Activated T-cell treated with anti-CD3 and anti-CD28 coated beads for 48 hours (primary cell): ENCODE results near the gene POLE.

Experiments used
- DNase-seq: peaks from one replicate; pipeline ENCODE4 v3.0.0-alpha.2; 2020; ENCODE audit warnings: low read depth

POLE gene

DNA sequence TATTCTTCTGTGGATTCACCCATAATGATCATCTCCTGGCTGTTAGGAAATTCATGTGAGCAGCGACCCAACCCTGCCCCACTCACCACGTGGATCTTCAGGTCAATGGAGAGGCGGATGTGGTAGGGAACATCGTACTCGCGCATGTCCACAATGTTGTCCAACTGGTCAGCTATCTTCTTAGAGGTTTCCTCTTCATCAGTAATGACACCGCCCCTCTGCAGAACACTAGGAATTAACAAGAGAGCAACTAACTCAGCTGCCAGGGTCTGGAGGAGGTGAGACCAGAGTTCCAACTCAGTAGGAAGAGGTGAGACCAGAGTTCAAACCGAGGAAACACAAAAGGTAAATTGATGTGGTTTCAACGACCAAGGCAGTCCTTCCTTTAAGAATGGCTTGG lies 9.7 kb downstream of the POLE start:
- DNase-seq, result no peak

DNA sequence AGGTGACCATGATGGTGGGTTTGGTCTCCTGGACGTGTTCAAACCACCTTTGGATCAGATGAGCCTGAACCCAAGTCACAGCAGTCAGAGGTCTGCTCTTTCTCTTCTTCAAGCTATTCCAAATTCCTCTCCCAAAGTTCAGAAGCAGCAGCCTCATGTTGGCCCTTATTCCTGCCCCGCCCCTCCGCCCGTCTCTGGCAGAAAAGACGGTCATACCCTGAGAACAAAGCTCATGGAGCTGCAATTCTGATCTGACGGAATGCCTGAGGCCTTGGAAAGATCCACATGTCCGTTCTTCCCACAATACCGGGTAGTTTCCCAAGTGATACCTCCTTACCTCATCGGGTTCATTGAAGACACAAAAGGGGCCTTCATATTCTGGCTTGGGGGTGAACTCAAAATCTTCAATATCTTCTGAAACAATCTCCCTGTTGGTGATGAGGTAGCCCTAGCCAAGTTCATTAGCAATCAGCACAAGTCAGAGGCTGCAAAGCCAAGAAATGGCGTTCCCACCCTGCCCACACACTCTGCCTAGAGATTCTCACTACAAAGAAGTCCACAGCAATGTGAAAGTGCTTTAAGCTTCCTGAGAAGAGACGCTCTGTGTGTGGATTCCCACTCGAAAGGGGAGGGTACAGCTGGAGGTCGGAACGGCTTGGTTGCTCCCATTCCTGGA lies 11.2 kb downstream of the POLE start:
- no peak for DNase-seq

DNA sequence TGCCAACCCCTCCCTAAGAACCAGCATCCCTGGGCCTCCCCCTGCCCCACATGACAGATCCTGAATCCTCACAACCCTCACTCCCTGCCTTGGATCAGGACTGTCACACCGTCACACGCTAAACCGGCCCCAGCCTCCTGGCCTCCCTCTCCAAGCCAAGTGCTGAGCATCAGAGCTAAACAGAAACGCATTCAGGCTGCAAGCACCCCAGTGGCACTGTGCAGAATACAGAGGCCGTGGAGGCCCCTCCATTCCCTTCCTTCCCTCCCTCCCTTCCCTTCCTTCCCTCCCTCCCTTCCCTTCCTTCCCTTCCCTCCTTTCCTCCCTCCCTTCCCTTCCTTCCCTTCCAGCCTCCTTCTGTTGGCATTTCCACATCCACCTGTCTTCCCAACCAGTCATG lies 12.6 kb downstream of the POLE start:
- DNase-seq, result no peak

DNA sequence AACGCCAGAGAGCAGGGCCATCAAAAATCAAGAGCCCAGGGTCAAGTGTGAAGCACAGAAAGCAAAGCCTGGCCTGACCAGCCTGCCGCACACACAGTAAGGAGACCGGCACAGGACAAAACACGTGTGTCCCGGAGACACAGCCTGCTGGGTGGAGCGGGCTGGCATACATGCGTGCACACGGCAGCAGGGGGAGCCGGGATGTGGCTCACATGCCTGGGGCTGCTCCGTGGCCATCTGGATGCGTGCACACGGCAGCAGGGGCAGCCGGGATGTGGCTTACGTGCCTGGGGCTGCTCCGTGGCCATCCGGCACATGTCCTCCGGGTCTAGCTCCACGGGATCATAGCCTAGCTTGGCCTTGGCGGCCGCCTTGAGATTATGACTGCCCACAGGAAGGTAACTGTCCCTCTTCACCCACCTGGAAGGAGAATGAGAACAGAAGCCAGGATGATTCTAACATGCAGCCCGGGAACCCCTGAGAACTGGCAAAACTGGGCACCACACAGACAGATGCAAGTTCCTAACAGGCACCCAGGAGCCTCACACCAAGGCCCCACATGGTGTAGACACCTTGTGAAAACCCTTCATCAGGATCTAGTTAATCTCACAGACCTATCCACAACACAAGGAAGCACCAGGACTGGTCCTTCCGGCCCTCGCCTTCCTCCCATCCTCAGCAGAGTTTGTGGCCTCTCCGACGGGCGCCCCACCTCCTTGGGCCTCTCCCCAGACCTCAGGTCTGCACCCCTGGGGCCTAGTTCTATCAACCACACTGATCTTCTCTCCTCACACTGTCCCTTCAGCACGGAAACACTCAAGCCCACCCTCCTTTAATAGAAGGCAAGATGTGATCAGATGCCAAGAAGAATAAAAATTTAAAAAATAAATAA lies 13.6 kb downstream of the POLE start:
- DNase-seq, result no peak

DNA sequence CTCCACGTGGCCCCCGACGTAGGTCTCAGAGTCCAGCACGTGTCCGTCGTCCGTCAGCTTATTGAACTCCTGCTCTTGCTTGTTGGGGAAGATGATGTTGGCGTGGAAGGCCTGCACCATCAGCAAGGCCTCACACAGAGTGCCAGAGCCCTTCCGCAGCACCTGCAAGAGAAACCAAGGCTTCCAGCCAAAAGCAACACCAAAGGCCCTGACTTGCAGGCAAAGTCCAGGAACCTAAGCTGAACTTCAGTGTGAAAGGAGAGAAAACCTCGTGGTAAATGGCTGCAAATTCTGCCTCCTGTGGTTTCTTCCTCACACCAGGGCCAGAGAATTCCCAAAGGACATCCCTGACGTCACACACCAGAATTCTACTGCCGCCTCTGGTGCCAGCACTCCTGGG lies 14.5 kb downstream of the POLE start:
- no peak for DNase-seq

DNA sequence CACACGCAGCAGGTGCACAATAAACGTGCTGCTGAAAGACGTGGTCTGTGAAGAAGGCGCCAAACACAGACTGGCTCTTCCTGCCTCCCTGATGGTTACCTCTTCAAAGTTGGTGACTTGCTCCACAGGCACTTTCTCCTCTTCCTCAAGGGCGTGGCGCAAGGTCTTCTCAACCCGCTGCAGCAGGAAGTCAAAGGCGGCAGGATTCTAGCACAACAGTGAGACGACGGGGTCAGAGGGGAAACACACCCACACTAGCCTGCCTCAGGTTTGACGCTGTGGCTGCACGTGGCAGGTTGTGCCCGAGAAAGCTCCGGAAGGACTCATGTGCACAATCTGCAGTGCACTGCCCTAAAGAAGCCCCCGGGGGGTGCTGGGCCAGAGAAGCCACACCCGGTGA lies 15.0 kb downstream of the POLE start:
- no peak for DNase-seq

DNA sequence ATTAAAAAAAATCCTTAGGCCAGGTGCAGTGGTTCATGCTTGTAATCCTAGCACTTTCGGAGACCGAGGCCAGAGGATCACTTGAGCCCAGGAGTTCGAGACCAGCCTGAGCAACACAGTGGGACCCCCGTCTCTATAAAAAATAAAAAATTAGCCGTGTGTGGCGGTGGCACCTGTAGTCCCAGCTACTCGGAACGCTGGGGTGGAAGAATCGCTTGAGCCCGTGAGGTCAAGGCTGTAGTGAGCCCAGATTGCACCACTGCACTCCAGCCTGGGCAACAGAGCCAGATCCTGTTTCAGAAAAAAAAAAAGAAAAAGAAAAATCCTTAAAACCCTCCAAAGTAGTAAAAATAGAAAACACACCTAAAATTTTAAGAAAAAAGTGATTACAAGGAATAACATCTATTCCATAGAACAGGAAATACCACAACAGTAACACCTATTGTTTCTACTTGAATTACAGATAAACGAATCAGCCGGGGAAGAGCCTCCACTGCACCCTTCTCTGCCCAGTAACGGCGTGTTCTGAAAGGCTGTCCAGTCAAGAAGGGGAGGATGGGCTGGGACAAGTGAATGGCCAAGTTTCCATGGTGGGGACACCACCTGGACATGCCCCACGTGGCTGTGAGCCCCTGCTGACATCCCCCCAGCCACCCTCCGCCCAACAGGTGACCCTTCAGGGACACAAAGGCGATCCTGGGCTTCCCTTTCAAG lies 17.8 kb downstream of the POLE start:
- DNase-seq, result no peak

DNA sequence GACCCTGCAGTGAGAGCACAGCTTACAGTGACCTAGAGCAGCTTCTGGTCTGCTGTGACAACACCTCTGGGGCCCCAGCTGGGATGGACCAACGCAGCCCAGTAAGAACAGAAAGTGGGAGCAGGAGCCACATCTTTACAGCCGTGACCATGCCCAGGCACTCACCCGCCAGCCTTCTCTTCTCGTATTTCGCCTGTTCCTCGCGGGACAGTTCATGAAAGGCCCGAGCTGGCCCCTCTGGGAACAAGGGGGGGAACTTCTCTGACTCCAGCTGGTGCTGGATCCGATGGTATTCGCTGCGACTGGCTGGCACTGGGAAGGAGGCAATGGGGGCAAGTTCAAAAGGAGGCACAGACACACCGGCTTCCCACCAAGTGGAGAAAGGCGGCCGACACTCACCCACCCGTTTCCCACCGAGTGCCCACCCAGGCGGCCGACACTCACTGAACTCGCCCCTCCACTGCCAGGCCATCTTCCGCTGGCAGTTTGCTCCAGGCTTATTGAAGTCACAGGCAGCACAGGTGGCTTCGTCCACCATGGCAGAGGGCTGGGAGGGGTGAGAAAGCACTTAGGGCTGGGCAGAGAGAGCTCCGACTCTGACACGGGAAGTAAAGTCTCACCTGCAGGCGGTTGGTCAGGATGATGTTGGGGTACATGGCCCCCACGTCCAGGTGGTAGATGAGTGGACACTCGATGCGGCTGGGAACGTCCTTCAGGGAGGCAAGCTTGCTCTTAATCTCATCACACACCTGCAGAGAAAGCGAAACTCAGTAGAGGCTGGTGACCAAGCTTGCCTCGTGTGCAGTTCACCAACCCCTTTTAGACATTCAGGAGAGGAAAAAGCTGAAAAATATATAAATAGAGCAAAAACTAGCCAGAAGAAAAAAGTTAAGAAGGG lies 18.7 kb downstream of the POLE start:
- DNase-seq, result no peak

DNA sequence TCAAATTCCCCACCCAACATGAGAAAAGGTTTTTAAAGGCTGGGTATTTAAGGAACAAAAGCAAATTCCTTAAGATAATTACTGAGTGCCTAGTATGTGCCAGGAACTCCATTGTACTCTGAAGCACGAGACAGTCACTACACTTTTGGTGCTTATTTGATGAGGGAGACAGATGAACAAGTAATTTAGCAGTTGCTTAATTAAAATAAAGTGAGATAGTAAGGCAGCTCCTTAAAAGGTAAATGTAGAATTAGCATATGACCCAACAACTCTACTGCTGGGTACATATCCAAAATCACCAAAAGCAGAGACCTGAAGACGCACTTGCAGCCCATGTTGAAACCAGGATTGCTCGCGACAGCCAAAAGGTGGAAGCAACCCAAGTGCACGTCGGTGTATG lies 21.3 kb downstream of the POLE start:
- DNase-seq, result no peak

DNA sequence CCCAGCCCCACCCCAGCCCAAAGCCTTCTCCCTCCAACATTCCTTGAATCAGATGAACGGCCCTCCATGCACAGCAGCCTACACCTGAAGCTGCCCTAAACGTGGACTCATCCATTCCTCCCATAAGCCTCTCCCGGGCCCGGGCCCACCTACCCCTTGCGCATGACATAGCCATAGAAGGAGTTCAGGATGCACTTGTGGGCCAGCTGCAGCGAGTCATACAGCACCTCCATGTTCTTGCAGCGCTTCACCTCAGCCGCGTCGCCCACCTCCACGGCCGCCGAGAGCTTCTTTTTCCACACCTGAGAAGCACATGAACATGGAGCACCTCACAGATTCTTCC lies 22.0 kb downstream of the POLE start:
- no peak for DNase-seq

DNA sequence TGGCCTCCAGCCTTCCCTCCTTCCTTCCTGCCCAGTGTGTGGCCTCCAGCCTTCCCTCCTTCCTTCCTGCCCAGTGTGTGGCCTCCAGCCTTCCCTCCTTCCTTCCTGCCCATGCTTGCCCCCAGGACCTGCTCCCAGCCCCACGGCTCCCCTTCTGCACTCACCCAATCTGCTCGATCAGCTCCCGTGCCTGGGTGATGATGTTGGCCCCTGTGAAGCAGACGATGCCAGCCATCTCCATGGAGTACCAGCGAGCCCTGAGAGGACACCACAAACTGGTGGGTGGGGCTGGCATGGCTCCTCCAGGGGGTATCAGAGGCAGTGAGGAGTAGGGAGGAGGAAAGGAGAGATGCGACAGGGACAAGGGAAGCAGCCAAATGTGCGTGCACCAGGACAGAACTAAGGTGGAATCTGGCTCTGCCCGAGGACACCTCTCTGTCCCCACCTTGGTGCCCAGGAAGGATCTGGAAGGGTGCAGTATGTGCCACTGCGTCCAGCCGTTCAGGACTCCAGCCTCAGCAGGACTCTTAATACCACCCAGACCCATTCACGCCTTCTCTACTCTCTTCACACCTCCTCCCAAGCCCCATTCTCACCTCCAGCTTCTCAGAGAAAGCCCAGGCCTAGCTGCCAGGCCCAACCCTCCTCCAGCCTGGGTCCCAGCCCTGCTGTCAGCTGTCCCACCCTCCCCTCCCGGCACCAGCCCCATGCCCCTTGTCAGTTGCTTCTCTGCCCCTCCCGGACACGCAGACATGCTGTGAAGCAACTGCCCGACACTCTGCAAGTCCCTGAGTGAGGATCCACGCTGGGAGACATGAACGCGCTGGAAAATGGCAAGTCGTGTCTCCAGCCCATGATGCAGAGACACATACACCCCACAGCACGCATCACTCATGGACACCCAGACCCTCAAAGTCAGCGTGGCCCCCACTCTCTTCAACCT lies 22.7 kb downstream of the POLE start:
- no peak for DNase-seq

DNA sequence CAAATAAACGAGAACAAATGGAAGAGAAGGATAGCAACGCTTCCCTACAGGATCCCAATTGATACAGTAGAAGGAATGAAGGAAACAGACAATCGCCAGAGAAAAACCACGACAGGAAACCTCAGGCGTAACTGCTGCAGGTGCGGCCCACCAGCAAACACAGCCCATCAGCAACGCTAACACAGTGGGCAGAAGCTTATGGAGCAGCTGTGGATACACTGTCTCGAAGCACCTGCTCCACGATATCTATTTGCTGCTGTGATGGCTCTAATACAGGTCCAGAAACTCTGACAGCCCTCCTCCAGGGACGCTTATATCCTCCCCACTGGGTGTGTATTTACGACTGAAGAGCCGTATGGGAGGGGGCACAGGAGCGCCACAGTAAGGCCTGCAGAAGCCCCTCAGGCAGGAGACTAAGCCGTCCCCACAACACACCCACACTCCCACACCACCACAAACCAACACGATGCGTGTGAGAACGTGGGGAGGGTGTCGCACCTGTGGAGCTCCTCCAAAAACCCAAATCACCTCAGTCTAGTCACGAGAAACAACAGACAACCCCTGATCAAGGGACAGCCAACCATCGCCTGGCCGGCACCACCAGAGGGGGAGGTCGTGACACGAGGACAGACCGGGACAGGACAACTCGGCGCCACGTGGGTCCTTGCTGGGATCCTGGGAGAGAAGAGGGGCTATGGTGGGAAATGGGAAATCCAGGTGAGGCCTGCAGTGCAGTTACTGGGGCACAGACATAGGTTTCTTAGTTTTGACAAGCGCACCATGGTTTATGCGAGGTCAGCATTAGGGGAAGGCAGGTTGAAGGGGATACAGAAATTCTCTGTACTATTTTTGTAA lies 24.0 kb downstream of the POLE start:
- no peak for DNase-seq

DNA sequence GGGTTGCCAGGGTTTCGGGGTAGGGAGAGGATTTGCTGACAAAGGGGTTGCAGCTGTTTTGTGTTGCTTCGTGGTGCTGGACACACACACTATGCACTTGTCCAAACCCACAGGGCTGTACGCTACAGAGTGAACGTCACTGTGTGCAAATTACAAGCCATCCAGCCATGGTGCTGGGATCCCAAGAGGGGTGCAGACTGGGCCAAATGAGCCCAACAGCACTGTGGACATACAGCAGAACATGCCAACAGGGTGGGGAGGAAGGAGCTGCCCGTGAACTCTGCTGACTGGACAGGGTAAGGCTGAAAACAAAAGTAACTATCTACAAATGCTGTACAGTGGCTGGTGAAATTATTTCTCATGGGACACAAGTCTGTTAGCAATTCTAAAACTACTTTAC lies 25.2 kb downstream of the POLE start:
- DNase-seq, result no peak

DNA sequence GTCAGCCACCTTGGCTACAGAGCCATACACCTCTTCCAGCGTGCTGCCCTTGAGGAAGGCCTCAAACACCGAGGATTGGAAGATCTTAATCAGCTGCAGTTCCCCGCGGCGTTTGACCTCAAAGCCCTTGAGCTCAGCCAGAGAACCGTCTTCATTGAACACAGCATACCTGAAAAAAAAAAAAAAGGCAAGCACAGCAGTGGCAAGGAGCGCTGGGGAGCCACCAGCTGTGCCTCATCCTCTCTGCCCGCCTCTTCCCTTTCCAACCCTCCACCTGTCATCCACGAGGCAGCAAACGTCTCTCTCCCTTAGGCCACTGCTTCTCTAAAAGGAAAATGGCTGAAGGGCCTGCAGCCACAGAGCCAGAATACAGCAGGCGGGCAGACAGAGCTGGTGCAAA lies 26.1 kb downstream of the POLE start:
- DNase-seq, result no peak

DNA sequence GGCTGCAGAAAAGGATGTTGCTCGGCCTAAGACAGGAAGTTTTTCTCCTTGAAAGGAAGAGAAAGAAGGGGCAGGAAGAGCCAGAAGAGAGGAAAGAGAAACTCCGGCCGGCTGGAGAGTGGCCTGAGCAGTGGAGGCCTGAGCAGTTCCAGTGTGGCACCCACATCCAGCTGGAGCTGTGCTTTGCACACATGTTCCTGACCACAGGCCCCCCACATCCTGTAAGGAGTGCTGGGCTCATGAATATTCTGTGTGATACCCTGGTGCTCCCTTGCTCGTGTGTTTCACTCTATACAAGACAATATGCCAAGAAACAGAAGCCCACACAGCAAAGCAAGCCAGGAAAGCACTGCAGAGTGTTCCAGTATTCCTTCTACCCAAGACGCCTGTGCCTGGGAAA lies 27.1 kb downstream of the POLE start:
- no peak for DNase-seq

DNA sequence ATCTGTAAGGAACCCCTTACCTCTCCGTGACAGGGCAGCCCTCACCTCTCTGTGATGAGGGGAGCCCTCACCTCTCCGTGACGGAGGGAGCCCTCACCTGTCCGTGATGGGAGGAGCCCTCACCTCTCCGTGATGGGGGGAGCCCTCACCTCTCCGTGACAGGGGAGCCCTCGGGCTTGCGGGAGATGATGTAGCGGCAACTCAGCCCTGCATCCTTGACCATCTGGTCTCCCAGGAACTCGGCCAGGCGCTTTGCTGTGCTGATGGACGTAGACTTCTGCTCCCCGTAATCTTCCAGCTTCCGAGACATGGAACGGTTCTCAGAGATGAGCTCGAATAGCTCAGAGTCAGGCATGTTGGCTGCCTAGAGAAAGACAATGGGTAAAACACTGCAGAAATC lies 28.0 kb downstream of the POLE start:
- no peak for DNase-seq

DNA sequence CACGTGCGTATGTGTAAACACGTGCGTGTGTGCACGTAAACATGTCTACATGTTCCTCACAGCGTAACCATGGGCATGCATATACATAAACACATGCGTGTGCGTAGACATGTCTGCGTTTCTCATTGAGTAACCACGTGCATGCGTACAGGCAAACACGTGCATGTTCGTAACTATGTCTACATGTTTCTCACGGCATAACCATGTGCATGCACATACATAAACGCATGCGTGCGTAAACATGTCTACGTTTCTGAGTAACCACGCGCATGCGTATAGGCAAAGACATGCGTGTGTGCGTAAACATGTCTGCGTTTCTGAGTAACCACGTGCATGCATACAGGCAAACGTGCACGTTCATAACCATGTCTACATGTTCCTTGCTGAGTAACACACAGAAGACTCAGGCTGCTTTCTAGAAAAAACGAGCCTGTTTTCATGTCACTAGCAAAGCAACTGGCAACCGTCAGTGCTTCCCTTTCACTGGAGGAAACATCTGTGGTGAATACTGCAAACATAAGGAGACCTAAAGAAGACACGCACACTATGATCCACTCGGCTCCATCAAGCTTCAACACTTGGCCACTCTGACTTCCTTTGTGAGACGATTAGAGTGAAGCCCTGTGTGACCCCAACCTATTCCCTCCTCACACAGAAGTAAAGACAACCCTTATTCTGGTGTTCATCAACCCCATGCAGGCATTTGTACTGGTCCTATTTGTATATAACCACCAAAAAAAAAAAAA lies 28.8 kb downstream of the POLE start:
- DNase-seq, result no peak

DNA sequence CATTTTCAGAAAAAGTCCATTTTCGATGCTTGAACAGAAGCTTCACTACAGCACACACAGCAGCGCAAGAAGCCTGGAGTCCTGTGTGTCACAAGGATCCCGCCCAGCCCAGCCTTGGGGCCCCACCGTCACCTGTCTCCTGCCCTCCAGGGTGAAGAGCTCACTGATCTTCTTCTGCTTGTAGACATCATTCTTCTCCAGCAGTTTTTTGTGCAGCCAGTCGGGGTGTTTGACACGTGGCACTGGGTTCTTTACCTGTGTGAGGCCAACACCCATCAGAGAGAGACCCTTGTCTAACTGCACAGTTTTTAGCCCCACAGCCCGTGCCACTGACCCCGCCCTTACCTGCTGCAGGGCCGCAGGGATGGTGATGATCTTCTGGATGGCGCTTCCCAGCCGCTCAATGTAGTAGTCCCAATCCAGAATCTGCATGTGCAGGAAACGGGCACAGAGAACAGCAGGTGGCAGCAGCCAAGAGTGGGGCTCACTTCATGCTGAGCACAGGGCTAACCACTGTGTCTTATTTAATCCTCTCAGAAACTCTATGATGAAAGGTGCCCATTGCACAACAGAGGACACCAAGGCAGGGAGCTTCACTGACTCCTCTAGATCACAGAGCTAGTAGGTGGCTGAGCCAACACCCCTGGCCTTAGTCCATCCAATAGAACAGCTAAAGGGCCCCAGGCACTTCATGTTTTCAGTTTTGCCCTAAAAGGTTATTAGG lies 30.0 kb downstream of the POLE start:
- DNase-seq, result no peak
